Liver (tissue), 3 donors: Measurements from ENCODE around the gene ZNF148.

Source experiments
- SP1 ChIP-seq: IDR thresholded peaks from 2 replicates; pipeline ENCODE4 v1.6.1; 2018; ENCODE audit warnings: antibody characterized with exemption, mild to moderate bottlenecking
- TAF1 ChIP-seq: conservative IDR thresholded peaks from 2 replicates; pipeline ENCODE4 v1.6.1; 2016; ENCODE audit warnings: antibody characterized with exemption, mild to moderate bottlenecking
- TF ChIP-seq, protein P1 (sequence below): fragments of 150-350 bp; IDR thresholded peaks from 2 replicates; pipeline ENCODE4 v1.5.1; 2017; ENCODE audit warnings: improper control_type of control experiment, low read depth, low read length; ENCODE audit not compliant: missing input control
- TF ChIP-seq, protein P2 (sequence below): IDR thresholded peaks from 2 replicates; pipeline ENCODE4 v1.6.1; 2016; ENCODE audit warnings: antibody characterized with exemption
- TF ChIP-seq, protein P3 (sequence below): IDR thresholded peaks from 2 replicates; pipeline ENCODE4 v1.6.1; 2016; ENCODE audit warnings: antibody characterized with exemption, mild to moderate bottlenecking
- donor health status: healthy.
- donor health status: healthy.

DNA sequence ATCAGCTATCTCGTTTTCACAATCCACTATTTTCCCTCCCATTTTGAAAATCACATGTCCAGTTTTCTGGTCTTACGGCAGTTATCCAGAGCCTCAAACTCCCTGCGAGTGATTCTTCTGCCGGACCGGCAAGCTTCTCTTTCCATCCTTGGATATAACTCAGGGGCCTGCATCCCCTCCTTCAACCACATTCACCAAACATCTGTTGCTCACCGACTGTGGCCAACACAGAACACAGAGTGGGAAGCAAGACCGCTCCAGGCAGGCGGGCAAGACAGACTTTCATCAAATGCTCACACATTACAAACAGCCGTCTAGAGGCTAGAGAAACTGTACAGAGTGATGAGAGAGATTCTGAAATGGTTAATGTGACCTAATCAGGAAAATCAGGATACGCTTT, 154.9 kb downstream of the ZNF148 start:
- TF ChIP-seq, protein P1, sequence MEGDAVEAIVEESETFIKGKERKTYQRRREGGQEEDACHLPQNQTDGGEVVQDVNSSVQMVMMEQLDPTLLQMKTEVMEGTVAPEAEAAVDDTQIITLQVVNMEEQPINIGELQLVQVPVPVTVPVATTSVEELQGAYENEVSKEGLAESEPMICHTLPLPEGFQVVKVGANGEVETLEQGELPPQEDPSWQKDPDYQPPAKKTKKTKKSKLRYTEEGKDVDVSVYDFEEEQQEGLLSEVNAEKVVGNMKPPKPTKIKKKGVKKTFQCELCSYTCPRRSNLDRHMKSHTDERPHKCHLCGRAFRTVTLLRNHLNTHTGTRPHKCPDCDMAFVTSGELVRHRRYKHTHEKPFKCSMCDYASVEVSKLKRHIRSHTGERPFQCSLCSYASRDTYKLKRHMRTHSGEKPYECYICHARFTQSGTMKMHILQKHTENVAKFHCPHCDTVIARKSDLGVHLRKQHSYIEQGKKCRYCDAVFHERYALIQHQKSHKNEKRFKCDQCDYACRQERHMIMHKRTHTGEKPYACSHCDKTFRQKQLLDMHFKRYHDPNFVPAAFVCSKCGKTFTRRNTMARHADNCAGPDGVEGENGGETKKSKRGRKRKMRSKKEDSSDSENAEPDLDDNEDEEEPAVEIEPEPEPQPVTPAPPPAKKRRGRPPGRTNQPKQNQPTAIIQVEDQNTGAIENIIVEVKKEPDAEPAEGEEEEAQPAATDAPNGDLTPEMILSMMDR, result no peak
- TF ChIP-seq, protein P2, sequence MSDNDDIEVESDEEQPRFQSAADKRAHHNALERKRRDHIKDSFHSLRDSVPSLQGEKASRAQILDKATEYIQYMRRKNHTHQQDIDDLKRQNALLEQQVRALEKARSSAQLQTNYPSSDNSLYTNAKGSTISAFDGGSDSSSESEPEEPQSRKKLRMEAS, result no peak
- no peak for TF ChIP-seq TAF1
- TF ChIP-seq SP1, result no peak
- TF ChIP-seq, protein P3, sequence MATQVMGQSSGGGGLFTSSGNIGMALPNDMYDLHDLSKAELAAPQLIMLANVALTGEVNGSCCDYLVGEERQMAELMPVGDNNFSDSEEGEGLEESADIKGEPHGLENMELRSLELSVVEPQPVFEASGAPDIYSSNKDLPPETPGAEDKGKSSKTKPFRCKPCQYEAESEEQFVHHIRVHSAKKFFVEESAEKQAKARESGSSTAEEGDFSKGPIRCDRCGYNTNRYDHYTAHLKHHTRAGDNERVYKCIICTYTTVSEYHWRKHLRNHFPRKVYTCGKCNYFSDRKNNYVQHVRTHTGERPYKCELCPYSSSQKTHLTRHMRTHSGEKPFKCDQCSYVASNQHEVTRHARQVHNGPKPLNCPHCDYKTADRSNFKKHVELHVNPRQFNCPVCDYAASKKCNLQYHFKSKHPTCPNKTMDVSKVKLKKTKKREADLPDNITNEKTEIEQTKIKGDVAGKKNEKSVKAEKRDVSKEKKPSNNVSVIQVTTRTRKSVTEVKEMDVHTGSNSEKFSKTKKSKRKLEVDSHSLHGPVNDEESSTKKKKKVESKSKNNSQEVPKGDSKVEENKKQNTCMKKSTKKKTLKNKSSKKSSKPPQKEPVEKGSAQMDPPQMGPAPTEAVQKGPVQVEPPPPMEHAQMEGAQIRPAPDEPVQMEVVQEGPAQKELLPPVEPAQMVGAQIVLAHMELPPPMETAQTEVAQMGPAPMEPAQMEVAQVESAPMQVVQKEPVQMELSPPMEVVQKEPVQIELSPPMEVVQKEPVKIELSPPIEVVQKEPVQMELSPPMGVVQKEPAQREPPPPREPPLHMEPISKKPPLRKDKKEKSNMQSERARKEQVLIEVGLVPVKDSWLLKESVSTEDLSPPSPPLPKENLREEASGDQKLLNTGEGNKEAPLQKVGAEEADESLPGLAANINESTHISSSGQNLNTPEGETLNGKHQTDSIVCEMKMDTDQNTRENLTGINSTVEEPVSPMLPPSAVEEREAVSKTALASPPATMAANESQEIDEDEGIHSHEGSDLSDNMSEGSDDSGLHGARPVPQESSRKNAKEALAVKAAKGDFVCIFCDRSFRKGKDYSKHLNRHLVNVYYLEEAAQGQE, result no peak
